GM13976 (cell line): ENCODE results near the gene NEDD4L.

ENCODE experiments used
- DNase-seq: peaks from one replicate; pipeline ENCODE4 v3.0.0; 2012; ENCODE audit warnings: low spot score
- CTCF ChIP-seq: IDR thresholded peaks from 2 replicates; pipeline ENCODE4 v1.5.1; 2012; ENCODE audit warnings: borderline replicate concordance, mild to moderate bottlenecking; ENCODE audit not compliant: insufficient read depth; ENCODE audit errors: extremely low read depth, missing control alignments, control extremely low read depth
- in situ Hi-C: fragments of 300-500 bp; cut with MboI; formaldehyde crosslinking; loops from one replicate; pipeline ENCODE4 v1.12.0; 2022; ENCODE audit warnings: low sequenced_read_pairs, mixed read lengths, inconsistent platforms; ENCODE audit not compliant: unreplicated experiment

The NEDD4L gene

GRCh38 chr18:58438161-58438957 lies 394.3 kb downstream of the NEDD4L start:
- in situ Hi-C loops: no loop called here
- DNase-seq: no peak
- TF ChIP-seq CTCF: no peak

GRCh38 chr18:58438958-58439300 lies 394.9 kb downstream of the NEDD4L start:
- TF ChIP-seq CTCF: no peak
- in situ Hi-C loops: no loop called here
- no peak for DNase-seq

GRCh38 chr18:58443671-58444070 lies 399.6 kb downstream of the NEDD4L start:
- TF ChIP-seq CTCF: no peak
- no peak for DNase-seq
- in situ Hi-C loops: no loop called here

- in situ Hi-C loops: no loop called here
- DNase-seq: no peak
- TF ChIP-seq CTCF: no peak
These were observed 402.5 kb downstream of the NEDD4L start for GRCh38 chr18:58446391-58447060.

GRCh38 chr18:58447402-58448095 lies 403.5 kb downstream of the NEDD4L start:
- DNase-seq: no peak
- TF ChIP-seq CTCF: no peak
- in situ Hi-C loops: no loop called here

- TF ChIP-seq CTCF: no peak
- in situ Hi-C loops: no loop called here
- DNase-seq: no peak
These were observed 405.4 kb downstream of the NEDD4L start for GRCh38 chr18:58449464-58449863.
